LNCaP clone FGC (cell line): ENCODE data around the gene AP1M1.

Experiments
- DNase-seq: peaks from one replicate; pipeline ENCODE4 v3.0.0-alpha.2; 2011; ENCODE audit warnings: low read depth
- H3K4me3 ChIP-seq: 2 replicates; pipeline ENCODE4 v1.5.1; 2011; ENCODE audit warnings: mild to moderate bottlenecking, low read depth, low read length, control low read depth
- CTCF ChIP-seq: IDR thresholded peaks from 2 replicates; pipeline ENCODE4 v1.5.1; 2012; ENCODE audit warnings: mild to moderate bottlenecking; ENCODE audit not compliant: control insufficient read depth, insufficient read depth; ENCODE audit errors: extremely low read depth

AP1M1 gene

GRCh38 chr19:16234552-16235445, 37.1 kb downstream of the AP1M1 start:
- DNase-seq = no peak
- no peak overlapping the region for H3K4me3 ChIP-seq
- no peak for TF ChIP-seq CTCF

GRCh38 chr19:16235811-16236652, 38.3 kb downstream of the AP1M1 start:
- H3K4me3 ChIP-seq = no peak overlapping the region
- TF ChIP-seq CTCF = no peak
- DNase-seq = no peak

GRCh38 chr19:16244091-16244490, 46.4 kb downstream of the AP1M1 start:
- no peak overlapping the region for H3K4me3 ChIP-seq
- TF ChIP-seq CTCF = no peak
- DNase-seq = no peak

GRCh38 chr19:16247353-16248182, 49.9 kb downstream of the AP1M1 start:
- peak; percentile 96 for TF ChIP-seq CTCF
- no peak for DNase-seq
- no peak overlapping the region for H3K4me3 ChIP-seq

GRCh38 chr19:16248380-16249023, 50.8 kb downstream of the AP1M1 start:
- no peak overlapping the region for H3K4me3 ChIP-seq
- no peak for TF ChIP-seq CTCF
- DNase-seq = no peak

- DNase-seq = no peak
- no peak overlapping the region for H3K4me3 ChIP-seq
- TF ChIP-seq CTCF = no peak
Observed at GRCh38 chr19:16249826-16250404, 52.2 kb downstream of the AP1M1 start.
